GM21723 (cell line): ENCODE data around the gene LSS.
"Not testable (repeated sequence)": the region's sequence is repeated elsewhere in the genome, so short reads cannot be mapped to it uniquely, and the experiment has no call there.

Source experiments
- ATAC-seq: cut with Tn5 transposase; IDR thresholded peaks from one replicate; pipeline ENCODE4 v1.9.1; 2021; ENCODE audit warnings: mild to moderate bottlenecking, moderate library complexity; ENCODE audit not compliant: unreplicated experiment

LSS gene

DNA sequence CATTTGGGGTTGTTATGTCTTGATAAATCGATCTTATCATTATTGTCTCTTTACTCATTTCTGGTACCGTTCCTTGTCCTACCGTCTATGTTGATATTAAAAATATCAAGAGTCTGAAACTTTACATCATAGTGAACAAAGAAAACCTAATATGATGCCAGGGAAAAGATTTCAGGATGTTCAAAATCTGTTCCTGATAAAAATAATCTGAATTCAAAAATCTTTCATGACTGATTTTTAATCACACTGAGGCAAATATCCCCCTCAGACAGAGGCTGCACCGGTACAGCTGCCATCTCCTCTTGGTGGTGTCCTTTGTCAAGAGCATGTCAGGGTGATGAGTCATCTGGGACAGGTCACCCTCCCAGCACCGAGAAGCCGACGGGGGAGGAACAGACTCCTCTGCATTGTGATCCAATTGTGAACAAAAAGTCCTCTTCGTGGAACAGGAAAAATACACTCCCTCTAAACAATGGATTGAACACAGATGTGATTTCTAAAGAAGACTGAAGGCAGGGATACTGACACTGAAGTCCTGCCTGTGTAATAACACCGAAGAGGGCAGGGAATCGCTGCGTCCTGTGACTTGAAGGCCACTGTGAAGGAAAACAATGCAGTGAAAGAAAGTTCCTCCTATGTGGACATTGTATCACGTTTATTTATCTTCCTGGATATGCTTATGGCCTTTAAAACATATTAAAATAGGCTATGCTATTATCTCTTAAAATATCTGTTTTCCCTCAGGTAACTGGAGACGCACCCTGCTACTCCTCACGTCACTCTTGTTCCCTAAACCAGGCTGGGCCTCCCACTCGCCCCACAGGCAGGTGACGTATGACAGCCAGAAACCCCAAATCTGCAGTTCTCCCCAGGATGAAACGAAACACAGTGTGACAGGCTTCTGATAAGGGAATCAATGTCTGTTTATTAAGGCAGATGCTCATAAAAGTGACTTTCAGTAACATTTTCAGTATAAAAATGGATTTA is 40.1 kb downstream of the LSS start:
- ATAC-seq = no peak

DNA sequence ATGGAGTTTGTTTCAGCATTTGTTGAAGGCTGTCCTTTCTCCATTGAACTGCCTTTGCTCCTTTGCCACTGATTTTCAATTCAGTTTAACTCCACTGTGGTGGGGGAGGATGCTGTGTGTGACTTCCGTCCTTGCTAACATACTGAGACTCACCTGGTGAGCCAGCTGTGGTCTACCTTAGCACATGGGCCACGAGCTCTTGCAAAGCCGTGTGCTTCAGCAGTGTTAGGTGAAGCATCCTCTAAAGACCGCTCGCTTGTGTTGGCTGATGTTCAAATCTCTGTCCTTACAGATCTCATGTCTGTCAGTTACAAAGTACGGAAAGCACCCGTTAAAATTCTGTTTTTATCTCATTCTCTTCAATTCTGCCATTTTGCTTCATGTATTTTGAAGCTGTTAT is 40.8 kb downstream of the LSS start:
- no peak for ATAC-seq

DNA sequence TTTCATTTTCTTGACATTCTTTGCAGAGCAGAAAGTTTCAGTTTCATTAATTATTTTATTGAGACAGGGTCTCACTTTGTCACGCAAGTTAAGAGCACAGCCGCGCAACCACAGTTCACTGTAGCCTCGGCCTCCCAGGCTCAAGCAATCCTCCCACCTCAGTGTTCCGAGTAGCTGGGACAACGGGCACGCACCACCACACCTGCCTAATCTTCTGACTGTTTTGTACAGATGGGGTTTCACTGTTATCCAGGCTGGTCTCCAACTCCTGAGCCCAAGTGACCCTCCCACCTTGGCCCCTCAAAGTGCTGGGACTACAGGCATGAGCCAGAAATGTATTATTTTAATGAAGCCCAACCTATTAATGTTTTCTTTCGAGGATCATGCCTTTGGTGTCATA is 41.3 kb downstream of the LSS start:
- ATAC-seq = no peak

DNA sequence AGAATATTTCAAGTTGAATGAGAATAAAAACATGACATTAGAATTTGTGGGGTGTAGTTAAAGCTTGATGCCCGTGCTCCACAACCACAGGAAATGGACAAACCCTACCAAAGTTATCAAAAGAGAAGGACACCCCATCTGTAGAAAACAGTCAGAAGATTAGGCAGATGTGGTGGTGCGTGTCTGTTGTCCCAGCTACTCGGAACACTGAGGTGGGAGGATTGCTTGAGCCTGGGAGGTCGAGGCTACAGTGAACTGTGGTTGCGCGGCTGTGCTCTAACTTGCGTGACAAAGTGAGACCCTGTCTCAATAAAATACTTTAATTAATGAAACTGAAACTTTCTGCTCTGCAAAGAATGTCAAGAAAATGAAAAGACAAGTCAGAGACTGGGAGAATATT is 42.9 kb downstream of the LSS start:
- ATAC-seq = no peak

DNA sequence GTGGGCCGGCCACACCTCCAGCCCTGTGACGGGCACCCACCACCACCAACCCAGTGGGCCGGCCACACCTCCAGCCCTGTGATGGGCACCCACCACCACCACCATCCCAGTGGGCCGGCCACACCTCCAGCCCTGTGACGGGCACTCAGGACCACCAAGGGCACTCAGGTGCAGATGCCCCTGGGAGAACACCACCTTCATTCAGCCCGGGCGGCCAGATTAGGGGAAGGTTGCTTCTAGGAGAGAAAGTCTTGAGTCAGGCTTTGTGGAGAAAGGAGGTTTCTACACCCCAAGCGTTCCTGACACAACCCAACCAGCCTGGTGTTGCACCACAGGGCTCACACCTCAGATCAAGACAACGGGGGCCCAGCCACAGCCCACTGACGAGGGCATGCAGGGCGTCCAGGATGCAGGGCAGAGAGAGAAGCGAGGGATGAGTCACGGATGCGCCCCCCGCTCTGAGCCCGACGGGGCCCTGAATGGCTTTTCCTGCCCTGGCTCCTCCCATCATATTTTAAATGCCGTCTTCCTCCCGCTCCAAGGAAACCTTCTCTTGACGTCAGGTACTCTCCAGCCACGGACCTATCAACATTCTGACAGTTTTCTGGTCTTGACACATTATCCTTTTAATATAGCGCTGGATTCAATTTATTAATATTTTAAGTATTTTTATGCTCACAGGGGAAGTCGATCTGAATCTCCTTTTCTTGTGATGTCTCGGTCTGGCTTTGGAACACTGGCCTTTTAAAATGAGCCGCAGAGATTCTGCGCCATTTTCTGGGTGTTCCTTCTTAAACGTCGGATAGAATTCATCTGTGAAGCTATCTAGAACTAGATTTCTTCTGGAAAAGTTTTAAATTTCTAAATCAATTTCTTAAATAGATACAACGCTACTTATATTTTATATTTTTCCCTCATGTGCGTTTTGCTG is 43.7 kb downstream of the LSS start:
- peak; percentile 50 for ATAC-seq

DNA sequence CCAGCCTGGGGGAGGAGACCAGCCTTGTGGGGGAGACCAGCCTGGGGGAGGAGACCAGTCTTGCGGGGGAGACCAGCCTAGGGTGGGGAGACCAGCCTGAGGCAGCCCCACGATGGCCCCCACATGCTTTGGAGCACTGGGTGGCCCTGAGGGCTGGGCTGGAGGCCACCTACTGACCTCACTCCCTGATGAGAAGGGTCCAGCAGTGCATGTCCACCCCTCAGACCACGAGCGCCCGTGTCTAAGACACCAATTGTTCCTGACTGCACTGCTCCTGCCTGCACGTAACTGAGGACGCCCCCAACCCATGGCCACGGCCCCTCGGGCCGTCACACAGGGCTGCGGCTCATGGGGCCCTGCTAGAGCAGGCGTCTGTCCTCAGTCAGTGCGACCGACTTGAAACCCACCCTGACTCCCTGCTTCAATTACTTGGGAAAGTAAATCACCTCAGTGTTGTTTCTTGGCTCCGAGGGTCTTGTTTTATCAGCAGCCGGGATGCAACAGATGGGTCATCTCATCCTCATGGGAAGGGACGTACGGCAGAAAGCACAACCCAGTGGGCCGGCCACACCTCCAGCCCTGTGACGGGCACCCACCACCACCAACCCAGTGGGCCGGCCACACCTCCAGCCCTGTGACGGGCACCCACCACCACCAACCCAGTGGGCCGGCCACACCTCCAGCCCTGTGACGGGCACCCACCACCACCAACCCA is 44.5 kb downstream of the LSS start, which contains the start of gene SPATC1L:
TSS of gene SPATC1L (minus strand) at position 550 of the 715 bp plus-strand sequence. CDS start 1,643 bp downstream, outside the sequence.
- peak; percentile 52 for ATAC-seq

DNA sequence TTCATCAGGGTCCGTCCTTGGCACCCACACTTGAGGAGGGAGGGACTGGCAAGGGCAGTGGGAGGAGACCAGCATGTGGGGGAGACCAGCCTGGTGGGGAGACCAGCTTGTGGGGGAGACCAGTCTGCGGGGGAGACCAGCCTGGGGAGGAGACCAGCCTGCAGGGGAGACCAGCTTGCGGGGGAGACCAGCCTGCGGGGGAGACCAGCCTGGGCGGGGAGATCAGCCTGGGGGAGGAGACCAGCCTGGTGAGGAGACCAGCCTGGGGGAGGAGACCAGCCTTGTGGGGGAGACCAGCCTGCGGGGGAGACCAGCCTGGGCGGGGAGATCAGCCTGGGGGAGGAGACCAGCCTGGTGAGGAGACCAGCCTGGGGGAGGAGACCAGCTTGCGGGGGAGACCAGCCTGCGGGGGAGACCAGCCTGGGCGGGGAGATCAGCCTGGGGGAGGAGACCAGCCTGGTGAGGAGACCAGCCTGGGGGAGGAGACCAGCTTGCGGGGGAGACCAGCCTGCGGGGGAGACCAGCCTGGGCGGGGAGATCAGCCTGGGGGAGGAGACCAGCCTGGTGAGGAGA is 45.2 kb downstream of the LSS start:
- ATAC-seq = not testable (repeated sequence)

DNA sequence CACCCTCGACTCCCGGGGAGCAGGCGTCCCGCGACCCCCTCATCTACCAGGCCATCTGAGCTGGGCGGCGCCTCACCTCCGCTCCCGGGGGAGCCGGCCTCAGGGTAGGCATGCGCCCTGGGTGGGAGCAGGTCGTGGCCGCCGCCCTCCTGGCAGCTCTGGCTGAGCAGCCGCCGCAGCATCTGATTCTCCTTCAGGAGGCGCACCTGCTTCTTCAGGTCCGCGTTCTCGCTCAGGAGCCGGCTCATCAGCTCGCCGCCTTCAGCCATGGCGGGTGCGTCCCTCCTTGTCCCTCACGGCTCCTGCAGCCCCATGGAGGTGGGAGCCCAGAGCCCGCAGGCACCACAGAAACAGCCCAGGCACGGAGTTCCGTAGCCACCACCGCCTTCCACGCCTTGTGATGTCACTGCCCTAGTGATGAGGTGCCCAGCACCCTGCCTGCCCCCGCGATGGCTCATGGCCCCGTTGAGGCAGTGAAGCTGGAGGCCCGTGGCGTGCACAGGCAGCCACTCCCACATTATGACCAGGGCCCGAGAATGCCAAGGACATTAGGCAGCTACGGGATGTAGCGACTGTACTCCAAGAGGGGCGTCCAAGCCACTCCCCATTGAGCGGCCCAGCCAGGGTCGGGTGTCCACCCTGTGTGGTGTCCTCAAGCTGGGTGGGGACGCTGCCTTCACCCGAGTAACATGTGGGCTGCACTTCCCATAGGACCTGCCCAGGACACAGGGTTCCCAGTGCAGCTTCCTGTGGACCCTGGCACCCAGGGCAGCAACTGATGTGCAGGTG is 45.8 kb downstream of the LSS start:
- ATAC-seq = no peak

DNA sequence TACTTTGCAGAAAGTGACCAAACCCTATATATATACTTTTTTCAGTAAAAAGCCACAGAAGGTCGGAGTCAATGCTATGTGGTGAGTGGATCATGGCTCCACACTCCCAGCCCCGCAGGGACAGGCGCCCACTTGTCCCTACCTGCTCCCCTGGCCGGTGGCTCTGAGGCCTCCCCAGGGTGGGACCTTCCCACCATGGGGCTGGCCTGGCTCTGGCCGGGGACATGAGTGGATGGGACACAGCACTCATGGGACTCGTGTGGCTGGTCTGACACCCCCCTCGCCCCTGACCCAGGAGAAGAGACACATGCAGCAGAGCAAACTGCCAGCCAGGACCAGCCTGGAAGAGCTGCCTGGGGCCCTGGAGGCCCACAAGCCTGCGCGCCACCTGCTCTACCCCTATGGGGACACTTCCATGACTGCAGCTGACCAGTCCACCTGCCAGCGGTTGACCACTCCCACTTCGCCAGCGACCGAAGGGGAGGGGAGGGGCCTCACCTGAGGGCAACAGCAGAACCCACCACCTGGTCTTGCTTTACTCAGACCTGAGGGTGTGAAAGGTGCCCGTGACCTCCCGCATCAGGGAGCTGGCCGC is 46.5 kb downstream of the LSS start:
- no peak for ATAC-seq

DNA sequence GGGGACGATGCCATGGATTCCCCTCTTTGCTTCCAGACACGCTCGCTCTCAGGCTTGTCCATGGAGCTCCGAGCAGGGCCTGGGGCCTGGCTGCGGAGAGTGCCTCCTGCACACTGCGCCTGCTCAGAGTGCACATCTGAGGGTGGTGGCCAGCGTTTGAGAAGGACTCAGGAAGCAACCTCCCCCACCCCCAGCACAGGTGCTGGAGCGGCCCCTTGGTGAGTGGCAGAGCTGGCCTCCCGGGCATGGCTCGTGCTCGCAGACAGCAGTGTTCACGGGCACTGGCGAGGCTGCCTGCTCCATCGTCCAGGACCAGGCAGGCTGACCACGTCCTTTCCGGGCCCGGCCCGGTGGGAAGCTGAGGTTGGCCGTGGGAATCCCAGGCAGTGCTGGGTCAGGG is 47.1 kb downstream of the LSS start:
- ATAC-seq = no peak

DNA sequence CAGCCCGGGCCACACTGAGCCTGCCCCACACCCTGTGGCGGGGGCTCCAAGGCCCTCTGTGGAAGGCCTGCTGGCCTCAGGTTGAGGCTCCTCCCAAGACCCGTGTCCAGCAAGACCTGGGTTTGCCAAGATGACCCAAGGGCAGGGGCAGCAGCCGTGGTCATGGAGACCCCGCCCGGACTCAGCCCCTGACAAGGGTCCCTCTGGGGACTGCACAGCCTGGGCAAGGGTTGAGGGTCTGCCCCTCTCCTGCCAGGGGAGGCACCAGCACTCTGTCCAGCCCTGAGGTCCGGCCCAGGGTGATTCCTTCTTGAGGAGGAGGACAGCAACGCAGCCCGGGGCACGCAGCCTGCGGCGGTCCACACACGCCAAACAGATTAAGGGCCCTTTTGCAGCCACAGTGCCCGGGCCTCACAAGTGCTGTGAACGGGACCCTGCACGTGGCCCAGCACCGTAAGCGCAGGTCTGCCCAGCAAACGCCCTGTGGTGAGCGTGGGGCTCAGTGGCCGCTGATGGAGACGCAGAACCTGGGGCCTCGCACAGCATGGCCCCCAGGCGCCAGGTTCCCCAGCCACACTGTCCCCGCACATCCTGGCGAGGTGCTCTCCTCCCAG is 47.7 kb downstream of the LSS start:
- no peak for ATAC-seq

DNA sequence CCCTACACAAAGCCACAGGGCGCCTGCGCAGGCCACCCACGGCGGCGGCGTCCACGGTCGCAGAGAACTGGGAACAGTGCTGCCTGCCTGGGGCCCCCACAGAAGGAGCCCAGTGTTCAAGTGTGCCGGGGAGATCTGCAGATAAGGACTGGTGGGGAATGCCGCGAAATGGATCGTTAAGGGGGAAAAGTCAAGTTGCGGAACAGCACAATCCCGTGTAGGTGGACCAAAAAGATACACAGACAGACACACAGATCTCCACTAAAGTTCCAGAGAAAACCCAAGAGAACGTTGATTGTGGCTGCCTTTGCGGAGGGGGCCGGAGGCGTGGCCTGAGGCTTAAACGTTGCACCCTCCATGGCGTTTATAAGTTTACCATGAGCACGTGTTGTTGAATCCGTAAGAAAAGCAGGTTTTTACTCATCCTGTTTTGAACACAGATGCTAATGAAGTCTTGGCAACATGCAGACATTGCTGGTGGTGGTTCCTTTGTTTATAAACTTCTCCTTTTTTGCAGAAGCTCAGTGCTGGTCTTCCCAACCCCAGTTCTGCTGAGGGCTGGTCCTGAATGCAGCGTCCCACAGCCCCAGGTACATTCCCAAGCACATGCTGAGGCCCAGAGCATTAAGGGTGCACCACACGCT is 48.4 kb downstream of the LSS start:
- ATAC-seq = no peak

DNA sequence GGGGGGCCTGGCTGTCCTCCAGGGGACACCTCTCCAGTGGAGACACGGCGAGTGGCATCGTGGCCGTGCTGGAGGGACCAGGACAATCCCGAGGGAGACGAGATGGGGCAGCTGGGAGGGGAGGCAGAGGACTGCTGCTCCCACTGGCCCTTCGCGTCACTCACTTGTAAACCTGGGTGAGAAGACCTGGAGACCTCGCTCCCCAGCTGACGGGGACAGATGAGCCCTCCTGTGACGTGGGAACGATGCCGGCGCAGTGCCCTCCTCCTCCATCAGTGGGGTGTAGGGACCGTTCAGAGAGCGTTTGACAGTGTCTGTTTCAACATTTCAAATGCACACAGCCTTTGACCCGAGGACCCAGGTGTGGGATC is 48.9 kb downstream of the LSS start:
- no peak for ATAC-seq

DNA sequence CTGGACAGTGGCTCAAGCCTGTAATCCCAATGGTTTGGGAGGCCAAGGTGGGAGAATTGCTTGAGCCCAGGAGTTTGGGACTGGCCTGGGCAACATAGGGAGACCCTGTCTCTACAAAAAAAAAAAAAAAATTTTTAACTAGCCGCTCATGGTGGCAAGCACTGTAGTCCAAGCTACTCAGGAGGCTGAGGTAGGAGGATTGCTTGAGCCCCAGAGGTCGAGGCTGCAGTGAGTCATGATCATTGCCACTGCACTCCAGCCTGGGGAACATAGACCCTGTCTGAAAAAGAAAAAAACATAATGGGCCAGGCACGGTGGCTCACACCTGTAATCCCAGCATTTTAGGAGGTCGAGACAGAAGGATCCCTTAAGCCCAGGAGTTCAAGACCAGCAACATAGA is 49.6 kb downstream of the LSS start:
- no peak for ATAC-seq

DNA sequence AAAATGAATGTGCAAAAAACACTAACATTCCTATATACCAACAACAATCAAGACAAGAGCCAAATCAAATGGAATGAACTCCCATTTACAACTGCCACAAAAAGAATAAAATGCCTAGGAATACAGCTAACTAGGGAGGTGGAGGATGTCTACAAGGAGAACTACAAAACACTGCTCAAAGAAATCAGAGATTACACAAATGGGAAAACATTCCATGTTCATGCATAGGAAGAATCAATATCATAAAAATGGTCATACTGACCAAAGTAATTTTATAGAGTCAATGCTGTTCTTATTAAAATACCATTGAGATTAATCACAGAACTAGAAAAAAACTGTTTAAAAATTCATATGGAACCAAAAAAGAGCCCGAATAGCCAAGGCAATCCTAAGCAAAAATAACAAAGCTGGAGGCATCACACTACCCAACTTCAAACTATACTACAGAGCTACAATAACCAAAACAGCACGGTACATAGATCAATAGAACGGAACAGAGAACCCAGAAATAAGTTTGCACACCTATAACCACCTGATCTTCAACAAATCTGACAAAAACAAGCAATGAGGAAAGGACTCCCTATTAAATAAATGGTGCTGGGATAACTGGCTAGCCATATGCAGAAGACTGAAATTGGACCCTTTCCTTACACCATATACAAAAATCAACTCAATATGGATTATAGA is 52.0 kb downstream of the LSS start:
- ATAC-seq = not testable (repeated sequence)

DNA sequence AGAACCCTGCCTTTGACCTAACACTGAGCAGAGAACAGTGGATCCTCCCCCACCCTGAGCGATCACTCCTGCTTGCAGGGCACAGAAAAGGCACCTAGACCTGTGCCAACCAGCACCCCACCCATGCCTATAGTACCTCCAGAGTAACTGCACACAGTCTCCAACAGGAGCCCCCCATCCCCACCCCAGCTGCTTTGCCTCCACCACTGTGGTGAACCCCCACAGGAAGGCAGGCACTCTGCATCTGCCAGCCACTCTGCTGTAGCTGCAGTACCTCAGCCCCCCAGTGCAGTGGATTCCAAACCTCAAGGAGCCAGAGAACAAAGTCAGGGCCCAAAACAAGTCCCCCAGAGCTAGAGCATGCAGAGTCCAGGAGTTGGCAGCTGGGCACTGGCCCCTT is 55.0 kb downstream of the LSS start:
- no peak for ATAC-seq

DNA sequence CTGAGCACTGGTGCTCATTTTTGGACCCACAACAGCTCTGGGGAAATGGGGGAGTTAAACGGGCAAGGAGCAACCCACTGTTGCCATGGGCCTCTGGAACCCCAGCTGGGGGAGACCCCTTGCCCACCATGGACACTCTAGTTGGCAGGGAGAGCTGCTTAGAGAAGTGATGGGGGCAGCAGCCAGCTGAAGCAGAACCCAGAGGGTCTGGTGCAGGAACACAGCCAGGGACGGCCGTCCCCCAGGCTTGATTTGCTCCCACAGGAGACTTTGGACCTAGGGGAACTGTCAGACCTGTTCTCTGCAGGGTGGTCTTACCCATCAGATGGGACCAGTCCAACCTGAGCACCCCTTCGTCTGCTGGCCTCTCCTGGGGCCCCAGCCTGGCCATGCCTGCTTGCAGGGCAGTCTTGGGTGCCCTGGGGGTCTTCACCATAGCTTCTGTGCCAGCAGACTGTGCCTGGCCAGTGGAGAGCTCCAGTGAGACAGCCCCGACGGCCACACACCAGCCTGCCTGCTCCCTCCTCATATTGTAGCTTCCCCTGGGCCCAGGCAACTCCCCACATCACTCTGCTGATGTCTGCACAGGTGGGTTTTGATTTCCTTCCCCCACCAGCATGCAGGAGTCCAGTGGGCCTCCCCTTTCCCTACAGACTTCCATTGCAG is 55.6 kb downstream of the LSS start:
- ATAC-seq = no peak
